ENCODE results near the gene RDH12.

The RDH12 gene

DNA sequence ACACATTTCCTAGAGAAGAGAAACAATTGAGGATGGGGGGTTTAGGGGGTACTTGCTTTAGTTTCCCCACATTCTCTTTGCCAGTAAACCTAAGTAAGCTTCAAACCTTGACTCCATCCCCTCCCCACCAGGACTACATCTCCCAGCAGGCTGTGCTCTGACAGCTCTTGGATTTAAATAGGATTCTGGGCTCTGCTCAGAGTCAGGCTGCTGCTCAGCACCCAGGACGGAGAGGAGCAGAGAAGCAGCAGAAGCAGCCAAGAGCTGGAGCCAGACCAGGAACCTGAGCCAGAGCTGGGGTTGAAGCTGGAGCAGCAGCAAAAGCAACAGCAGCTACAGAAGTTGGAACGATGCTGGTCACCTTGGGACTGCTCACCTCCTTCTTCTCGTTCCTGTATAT is 20.6 kb downstream of the RDH12 start:
- no peak overlapping the region for H3K4me3 Mint-ChIP-seq
- peak; percentile 11 for DNase-seq
- no peak overlapping the region for H3K27ac Mint-ChIP-seq
- no peaks in the 10 kb centered on the region for H3K4me1 Mint-ChIP-seq
- TF ChIP-seq, protein P1, sequence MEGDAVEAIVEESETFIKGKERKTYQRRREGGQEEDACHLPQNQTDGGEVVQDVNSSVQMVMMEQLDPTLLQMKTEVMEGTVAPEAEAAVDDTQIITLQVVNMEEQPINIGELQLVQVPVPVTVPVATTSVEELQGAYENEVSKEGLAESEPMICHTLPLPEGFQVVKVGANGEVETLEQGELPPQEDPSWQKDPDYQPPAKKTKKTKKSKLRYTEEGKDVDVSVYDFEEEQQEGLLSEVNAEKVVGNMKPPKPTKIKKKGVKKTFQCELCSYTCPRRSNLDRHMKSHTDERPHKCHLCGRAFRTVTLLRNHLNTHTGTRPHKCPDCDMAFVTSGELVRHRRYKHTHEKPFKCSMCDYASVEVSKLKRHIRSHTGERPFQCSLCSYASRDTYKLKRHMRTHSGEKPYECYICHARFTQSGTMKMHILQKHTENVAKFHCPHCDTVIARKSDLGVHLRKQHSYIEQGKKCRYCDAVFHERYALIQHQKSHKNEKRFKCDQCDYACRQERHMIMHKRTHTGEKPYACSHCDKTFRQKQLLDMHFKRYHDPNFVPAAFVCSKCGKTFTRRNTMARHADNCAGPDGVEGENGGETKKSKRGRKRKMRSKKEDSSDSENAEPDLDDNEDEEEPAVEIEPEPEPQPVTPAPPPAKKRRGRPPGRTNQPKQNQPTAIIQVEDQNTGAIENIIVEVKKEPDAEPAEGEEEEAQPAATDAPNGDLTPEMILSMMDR (IDR thresholded peaks at IDR 0.05): no peak
- no peaks in the 10 kb centered on the region for H3K36me3 Mint-ChIP-seq (ENCODE audit: low read depth)
- no peaks in the 10 kb centered on the region for H3K9me3 Mint-ChIP-seq
- peaks cover 36% of the 10 kb centered on the region for H3K27me3 Mint-ChIP-seq (ENCODE audit: low read depth, poor library complexity)

GRCh38 chr14:67725171-67725570 is 23.5 kb downstream of the RDH12 start:
- TF ChIP-seq, protein P1 (IDR thresholded peaks at IDR 0.05): no peak
- H3K4me1 Mint-ChIP-seq: peaks cover 16% of the 10 kb centered on the region
- no peak for DNase-seq
- H3K9me3 Mint-ChIP-seq: no peaks in the 10 kb centered on the region
- no peak overlapping the region for H3K27ac Mint-ChIP-seq
- peaks cover 51% of the 10 kb centered on the region for H3K27me3 Mint-ChIP-seq (ENCODE audit: low read depth, poor library complexity)
- no peak overlapping the region for H3K4me3 Mint-ChIP-seq
- no peaks in the 10 kb centered on the region for H3K36me3 Mint-ChIP-seq (ENCODE audit: low read depth)

GRCh38 chr14:67727361-67727760 is 25.7 kb downstream of the RDH12 start:
- DNase-seq: no peak
- peaks cover 40% of the 10 kb centered on the region for H3K27me3 Mint-ChIP-seq (ENCODE audit: low read depth, poor library complexity)
- no peak overlapping the region for H3K27ac Mint-ChIP-seq
- H3K4me1 Mint-ChIP-seq: peaks cover 16% of the 10 kb centered on the region
- no peaks in the 10 kb centered on the region for H3K36me3 Mint-ChIP-seq (ENCODE audit: low read depth)
- TF ChIP-seq, protein P1 (IDR thresholded peaks at IDR 0.05): no peak
- H3K9me3 Mint-ChIP-seq: no peaks in the 10 kb centered on the region
- no peak overlapping the region for H3K4me3 Mint-ChIP-seq

- H3K36me3 Mint-ChIP-seq (ENCODE audit: low read depth): no peaks in the 10 kb centered on the region
- peaks cover 16% of the 10 kb centered on the region for H3K4me1 Mint-ChIP-seq
- H3K9me3 Mint-ChIP-seq: no peaks in the 10 kb centered on the region
- H3K27ac Mint-ChIP-seq: no peak overlapping the region
- no peak overlapping the region for H3K4me3 Mint-ChIP-seq
- DNase-seq: no peak
- H3K27me3 Mint-ChIP-seq (ENCODE audit: low read depth, poor library complexity): peaks cover 36% of the 10 kb centered on the region
- TF ChIP-seq, protein P1 (IDR thresholded peaks at IDR 0.05): no peak
Observed at GRCh38 chr14:67728258-67728657, 26.6 kb downstream of the RDH12 start.

- peak; percentile 27 for DNase-seq
- Mint-ChIP-seq H3K27me3 (ENCODE audit: low read depth, poor library complexity) (peaks cover 34% of the 10 kb centered on the region), H3K9me3 (no peaks in the 10 kb centered on the region)
Observed at GRCh38 chr14:67729072-67729885, 27.6 kb downstream of the RDH12 start.

More at GRCh38 chr14:67729072-67729885, 27.6 kb downstream of the RDH12 start:
- Mint-ChIP-seq H3K36me3 (ENCODE audit: low read depth) (no peaks in the 10 kb centered on the region), H3K4me3 (peak overlapping the region; percentile 8), H3K27ac (no peak overlapping the region), H3K4me1 (peaks cover 16% of the 10 kb centered on the region)
- TF ChIP-seq, protein P1 (IDR thresholded peaks at IDR 0.05): no peak

Measured in nephron progenitor cell (in vitro differentiated cells).